Uterine smooth muscle cell (primary cell): ENCODE results near the gene COL6A5. TPM values are rescaled to one million over a fixed set of nuclear protein-coding genes. Genes with fewer than 3 reads are reported as not detected.

ENCODE experiments used
- total RNA-seq: library from RNA; depleted of rRNA; stranded (reverse); fragments of >200 nt; gene quantifications from 2 replicates; pipeline ENCODE4 v1.2.3, GENCODE V29; 2014

The COL6A5 gene, protein sequence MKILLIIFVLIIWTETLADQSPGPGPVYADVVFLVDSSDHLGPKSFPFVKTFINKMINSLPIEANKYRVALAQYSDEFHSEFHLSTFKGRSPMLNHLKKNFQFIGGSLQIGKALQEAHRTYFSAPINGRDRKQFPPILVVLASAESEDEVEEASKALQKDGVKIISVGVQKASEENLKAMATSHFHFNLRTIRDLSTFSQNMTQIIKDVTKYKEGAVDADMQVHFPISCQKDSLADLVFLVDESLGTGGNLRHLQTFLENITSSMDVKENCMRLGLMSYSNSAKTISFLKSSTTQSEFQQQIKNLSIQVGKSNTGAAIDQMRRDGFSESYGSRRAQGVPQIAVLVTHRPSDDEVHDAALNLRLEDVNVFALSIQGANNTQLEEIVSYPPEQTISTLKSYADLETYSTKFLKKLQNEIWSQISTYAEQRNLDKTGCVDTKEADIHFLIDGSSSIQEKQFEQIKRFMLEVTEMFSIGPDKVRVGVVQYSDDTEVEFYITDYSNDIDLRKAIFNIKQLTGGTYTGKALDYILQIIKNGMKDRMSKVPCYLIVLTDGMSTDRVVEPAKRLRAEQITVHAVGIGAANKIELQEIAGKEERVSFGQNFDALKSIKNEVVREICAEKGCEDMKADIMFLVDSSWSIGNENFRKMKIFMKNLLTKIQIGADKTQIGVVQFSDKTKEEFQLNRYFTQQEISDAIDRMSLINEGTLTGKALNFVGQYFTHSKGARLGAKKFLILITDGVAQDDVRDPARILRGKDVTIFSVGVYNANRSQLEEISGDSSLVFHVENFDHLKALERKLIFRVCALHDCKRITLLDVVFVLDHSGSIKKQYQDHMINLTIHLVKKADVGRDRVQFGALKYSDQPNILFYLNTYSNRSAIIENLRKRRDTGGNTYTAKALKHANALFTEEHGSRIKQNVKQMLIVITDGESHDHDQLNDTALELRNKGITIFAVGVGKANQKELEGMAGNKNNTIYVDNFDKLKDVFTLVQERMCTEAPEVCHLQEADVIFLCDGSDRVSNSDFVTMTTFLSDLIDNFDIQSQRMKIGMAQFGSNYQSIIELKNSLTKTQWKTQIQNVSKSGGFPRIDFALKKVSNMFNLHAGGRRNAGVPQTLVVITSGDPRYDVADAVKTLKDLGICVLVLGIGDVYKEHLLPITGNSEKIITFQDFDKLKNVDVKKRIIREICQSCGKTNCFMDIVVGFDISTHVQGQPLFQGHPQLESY (N-terminal part only)
- total RNA-seq, result under 0.01 TPM in 1 of 2 replicates, not detected in the other

DNA sequence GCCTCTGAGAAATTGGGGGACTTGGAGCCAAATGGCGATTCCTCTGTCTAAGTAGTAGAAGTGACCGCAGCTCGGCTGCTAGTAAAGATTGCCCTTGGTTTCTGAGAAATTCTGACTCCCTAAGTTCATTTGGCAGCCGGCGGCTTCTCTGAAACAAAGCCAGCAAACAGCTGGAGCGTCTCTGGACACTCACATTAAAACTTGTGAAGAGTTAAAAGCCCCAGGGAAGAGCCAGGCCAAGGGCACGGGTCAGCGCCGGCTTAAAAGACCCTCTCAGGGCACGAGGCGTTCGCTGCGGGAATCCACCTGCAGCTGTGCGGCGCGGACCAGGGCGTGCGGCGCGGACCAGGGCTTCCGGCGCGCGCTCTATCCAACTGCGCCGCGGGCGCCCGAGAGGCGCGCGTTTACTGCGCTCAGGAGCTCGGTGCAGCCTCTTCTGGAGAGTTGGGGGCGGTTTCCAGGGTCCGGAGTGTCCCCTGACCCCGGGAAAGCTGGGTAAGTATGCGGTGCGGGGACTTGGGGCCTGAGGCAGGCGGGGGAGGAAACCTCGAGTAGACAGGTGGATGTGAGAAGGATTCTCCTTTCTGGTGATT, at the start of gene COL6A5:
Gene COL6A5 (plus strand): TSS at position 186 of the 593 bp plus-strand sequence. CDS start 27,967 bp downstream, outside the sequence.

DNA sequence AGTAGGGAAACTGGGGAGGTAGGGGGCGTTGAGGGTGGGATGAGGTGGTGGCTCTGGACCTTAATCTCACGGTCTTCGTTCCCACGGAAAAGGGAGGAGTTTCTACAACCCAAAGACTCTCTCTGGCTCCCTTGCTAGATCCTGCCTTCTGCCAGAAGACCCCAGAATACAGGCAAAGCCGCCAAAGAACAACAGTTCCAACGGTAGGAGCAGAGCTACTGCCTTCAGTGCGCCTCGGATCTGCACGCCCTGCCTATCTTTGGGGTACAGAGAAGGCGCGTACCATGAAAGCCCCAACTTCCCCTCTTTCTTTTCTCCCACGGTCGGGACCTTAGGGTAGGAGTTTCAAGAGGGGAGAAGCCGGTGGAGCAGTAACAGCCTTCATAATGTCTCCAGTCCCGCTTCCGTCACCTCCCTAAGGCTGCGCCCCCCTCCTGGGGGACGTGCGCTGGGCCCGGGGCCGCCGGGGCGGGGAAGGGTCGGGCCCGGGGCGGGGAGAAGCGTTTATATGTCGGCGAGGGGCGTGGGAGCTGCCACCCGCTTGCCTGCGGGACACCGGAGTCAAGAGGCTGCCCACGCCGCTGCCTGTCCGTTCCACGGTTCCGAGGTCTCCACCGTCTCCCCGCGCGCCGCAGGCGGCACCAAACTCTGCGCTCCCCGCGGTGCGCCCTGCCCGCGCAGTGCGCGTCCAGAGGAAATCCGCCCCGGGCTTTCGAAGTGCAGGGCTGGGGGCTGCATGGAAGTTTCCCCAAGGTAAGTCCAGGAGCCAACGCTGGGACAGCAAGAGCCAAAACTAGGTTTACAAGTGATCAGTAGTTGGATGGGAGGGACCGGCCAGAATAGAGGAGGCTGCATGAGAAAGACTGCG, 171.4 kb downstream of the COL6A5 start, which contains the start of gene COL6A6:
Gene COL6A6 (plus strand): TSS at position 533 of the 868 bp plus-strand sequence. CDS start 43,188 bp downstream, outside the sequence.

Other genes with a start within 250 kb of the COL6A5 start
- gene COL6A6, start 171.5 kb downstream of the COL6A5 start, total RNA-seq, result under 0.01 and 0.11 TPM in 2 replicates